ENCODE data around the gene ZNF710.

DNA sequence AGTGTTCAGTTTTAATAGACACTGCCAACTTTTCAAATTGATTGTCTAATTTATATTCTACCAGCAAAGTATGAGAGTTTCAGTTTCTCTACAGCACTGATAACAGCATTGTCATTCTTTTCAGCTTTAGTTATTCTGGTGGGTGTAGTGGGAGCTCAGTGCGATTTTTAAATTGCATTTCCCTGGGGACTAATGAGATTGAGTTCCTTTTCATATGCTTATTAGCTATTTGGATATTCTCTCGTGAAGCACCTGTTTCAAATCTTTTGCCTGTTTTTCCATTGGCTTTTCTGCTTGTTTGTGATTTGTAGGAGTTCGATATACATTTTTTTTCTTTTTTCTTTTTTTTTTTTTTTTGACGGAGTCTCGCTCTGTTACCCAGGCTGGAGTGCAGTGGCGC, 120.0 kb downstream of the ZNF710 start:
- no peak for TF ChIP-seq ARHGAP35 (CRISPR knock-in tag; IDR thresholded peaks at IDR 0.05; ENCODE audit: borderline replicate concordance)
- no peak for TF ChIP-seq MAFF (IDR thresholded peaks at IDR 0.05; ENCODE audit: low read depth, low read length)
- TF ChIP-seq TCF7 (IDR thresholded peaks at IDR 0.05; ENCODE audit: low read depth) = no peak
- TF ChIP-seq EZH2 (conservative IDR thresholded peaks at IDR 0.05; ENCODE audit: low read depth, low read length) = no peak
- TF ChIP-seq RBFOX2 (IDR thresholded peaks at IDR 0.05; ENCODE audit: low read depth, low read length) = no peak
- TF ChIP-seq NFYB (CRISPR knock-in tag; IDR thresholded peaks at IDR 0.05) = no peak
- no peak for TF ChIP-seq CTCF (CRISPR knock-in tag; IDR thresholded peaks at IDR 0.05)

All from HepG2 (cell line).